Smooth muscle cell of the brain vasculature (primary cell): Measurements from ENCODE around the gene IQSEC1.

Experiments used
- DNase-seq: peaks from one replicate; pipeline ENCODE4 v3.0.0-alpha.2; 2012; ENCODE audit warnings: low read depth, low spot score

The IQSEC1 gene

GRCh38 chr3:13049400-13049799 lies 23.8 kb downstream of the IQSEC1 start:
- no peak for DNase-seq

- no peak for DNase-seq
Observed at GRCh38 chr3:13047296-13048165, 25.7 kb downstream of the IQSEC1 start.

GRCh38 chr3:13046569-13047274 lies 26.5 kb downstream of the IQSEC1 start:
- no peak for DNase-seq

DNA sequence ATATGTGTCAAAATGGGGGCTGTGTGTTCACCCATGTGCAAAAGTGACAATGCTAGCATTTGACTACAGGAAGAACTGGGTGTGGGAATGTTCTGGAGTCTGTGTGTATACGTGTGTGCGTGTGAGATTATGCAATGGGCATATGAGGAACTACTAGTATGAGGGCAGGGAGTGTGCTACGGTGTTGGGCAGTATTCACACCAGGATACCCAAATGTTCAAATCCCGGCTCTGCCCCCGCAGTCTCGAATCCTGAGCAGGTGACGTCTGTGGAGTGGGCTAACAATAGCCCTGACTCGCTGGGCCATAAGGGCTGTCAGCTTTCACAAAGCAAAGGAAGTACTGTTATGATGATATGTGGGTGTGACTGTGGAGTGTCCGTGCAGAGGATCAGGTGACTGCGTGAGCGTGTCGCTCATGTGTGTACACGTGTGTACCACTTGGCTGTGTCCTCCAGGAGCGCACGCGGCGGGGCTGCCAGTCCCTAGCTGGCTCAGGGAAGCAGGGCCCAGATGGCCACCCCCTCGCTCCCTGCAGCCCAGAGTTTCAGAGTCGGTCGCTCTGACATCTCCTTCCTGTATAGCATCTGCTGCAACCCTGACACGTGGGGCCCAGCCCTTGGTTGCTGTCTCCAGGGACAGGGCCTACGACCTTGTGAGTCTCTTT lies 27.2 kb downstream of the IQSEC1 start:
- no peak for DNase-seq

- no peak for DNase-seq
Observed at GRCh38 chr3:13045241-13045903, 27.9 kb downstream of the IQSEC1 start.

DNA sequence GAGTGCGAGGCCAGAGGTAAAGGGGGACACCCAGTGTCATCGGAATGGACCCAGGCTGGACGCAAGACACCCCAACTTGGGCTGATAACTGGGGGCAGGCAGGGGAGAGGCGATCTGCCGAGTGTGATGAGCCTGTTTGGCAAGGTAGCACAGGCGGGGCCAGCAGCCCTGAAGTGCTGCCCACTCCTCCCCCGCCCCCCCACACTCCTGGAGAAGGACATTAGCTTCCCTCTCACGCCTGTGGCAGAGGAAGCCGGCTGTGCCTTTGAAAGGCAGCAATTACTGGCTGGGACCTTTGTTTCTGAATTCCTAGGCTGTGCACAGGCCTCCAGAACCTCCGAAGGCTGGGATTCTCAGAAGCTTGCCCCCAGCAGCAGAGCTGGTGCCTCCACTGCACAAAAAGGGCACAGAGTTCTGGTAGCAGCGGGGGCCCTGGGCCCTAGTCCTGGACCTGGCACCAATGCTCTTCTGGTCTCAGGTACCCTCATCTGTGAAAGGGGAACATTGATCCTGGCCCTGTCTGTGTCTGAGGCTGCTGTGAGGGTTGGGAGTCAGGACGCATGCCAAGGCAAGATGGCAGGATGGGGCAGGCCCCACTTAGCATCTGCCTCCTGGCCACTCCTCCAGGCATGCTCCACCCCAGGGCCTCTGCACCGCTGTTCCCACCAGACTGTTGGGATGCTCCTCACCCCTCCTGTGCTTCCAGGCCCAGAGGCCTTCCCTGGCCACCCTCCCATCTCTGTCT lies 28.6 kb downstream of the IQSEC1 start:
- no peak for DNase-seq

DNA sequence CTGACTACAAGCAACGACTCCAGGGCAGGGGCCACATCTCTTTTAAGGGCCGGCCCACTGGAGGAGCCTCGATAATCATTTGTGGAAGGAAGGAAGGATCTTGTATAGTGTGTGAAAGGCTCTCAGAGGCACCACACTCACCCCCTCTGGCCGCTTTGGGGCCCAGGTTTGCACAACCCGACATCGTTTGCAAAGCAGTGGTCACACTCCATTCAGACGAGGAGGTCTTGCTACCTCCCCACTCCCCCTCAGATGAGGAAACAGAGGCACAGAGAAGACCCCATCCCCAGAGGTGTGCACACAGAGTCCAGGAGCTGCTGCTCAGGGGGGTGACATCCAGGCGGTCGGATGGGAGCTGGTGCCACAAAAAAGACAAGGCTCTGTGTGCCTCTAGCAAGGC lies 29.6 kb downstream of the IQSEC1 start:
- no peak for DNase-seq

- no peak for DNase-seq
Observed at GRCh38 chr3:13042715-13043271, 30.4 kb downstream of the IQSEC1 start.

DNA sequence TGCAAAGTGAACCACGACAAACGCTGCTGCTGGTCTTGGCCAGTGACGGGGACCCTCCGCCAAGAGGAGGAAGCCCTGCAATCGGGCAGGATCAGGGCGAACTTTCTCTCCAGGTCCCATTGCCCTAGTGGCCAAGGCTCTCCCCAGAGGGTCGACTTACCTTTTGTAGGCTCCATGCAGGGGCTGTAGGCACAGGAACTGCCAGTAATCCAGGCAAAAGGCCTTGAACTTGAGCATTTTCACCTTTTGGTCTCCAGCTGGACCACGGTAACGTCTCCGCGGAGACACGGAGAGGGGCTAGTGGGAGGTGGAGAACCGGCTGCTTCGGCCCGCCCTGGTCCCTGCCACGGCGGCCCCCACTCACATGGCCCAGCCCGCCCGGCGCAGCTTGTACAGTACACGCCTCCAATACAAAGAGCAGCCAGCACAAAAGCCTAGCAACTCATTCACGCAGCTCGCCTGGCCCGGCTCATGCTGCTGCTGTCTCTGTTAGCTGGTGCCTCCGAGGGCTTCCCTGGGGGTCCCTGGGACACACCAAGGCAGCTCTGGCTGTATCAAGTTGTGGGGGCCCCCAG lies 31.0 kb downstream of the IQSEC1 start:
- DNase-seq, result no peak

GRCh38 chr3:13041113-13041776 lies 32.0 kb downstream of the IQSEC1 start:
- DNase-seq, result no peak

- no peak for DNase-seq
Observed at GRCh38 chr3:13040361-13041074, 32.7 kb downstream of the IQSEC1 start.

GRCh38 chr3:13039213-13039896 lies 33.9 kb downstream of the IQSEC1 start:
- no peak for DNase-seq

GRCh38 chr3:13037458-13038117 lies 35.6 kb downstream of the IQSEC1 start:
- no peak for DNase-seq

DNA sequence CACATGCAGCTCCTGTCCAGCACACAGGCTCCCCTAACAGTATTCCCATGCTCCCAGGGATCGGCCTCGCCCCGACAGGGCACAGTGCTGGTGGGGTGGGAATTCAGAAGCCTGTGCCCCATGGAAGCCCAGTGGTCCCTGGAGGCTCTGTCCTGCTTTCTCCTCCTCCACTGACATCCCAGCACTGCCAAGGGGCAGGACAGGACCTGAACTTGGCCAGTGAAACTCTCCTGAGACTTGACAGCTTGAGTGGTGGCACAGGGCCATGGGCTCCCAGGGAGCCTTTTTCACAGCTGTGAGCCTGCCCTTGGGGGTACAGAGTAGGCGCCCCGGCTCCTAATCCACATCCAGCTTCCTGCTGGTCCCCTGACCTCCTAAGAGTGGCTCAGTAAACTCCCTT lies 38.4 kb downstream of the IQSEC1 start:
- DNase-seq, result no peak

DNA sequence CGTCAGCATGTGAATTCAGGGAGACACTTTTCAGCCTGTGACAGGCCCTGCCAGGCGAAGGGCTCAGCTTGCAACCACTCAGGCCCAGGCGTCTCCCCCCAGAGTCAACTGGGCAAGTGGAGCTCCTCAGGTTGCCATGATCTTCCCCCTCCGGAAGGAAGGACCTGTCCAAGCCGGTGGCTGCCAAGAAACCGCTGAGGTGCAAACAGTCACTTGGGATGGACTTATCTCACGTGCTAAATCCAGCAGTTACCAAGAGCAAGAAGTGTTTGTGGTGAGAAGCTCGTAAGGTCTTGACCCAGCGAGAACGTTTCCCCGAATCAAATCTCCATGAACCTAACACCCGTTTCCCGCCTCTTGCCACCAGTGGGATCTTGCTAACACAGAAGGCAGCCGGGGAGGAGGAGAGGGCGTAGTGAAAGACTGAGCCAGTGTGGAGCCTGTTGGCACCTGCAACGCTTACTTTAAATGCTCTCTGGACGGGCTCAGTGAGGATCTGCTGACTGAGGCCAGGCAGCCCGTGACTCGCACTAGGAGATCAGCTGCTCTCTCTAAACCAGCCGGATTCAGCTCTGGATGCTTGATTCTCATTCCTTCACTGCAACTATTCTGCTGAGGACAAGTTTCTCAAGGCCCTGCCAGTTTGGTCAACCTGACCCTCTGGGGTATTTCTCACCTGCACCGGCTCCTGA lies 39.0 kb downstream of the IQSEC1 start:
- no peak for DNase-seq

DNA sequence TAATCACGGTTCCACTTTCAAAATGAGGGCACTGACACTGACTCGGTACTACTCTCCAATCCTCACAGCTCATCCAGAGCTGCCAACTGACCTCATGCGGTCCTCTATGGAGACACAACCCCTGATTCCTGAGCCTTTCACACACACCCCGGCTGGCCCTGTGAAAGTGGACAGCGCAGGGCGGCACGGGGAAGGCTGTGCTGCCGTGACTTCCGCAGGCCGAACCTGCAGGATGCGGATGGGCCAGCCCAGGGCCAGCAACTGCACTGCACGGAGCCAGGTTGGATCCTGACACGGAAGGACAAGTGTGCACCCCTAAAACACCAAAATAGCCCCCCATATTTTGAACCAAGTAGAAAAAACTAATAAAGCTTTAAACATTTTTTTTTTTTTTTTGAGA lies 41.0 kb downstream of the IQSEC1 start:
- no peak for DNase-seq

GRCh38 chr3:13031621-13032020 lies 41.6 kb downstream of the IQSEC1 start:
- no peak for DNase-seq

- no peak for DNase-seq
Observed at GRCh38 chr3:13030684-13031083, 42.5 kb downstream of the IQSEC1 start.
